HepG2 (cell line): ENCODE data around the gene YWHAB. TPM values are rescaled to one million over a fixed set of nuclear protein-coding genes. Genes with fewer than 3 reads are reported as not detected.

ENCODE experiments used
- DRAP1 ChIP-seq: IDR thresholded peaks from 2 replicates; pipeline ENCODE4 v1.6.1; 2016; ENCODE audit warnings: missing genetic modification reagents, missing compliant biosample characterization
- ERF ChIP-seq: IDR thresholded peaks from 2 replicates; pipeline ENCODE4 v1.6.1; 2018; ENCODE audit warnings: missing biosample characterization, missing genetic modification reagents
- GABPB1 ChIP-seq: IDR thresholded peaks from 2 replicates; pipeline ENCODE4 v1.6.1; 2016; ENCODE audit warnings: mild to moderate bottlenecking, missing genetic modification reagents, moderate library complexity, missing compliant biosample characterization
- GATAD2A ChIP-seq: IDR thresholded peaks from 2 replicates; pipeline ENCODE4 v1.6.1; 2016
- HMGXB3 ChIP-seq: sonication (generic); formaldehyde crosslinking; IDR thresholded peaks from 2 replicates; pipeline ENCODE4 v1.4.0; 2020; ENCODE audit warnings: missing genetic modification reagents, borderline replicate concordance
- HNF4A ChIP-seq: sonication (generic); formaldehyde crosslinking; IDR thresholded peaks from 2 replicates; pipeline ENCODE4 v1.4.0; 2020; ENCODE audit warnings: missing genetic modification reagents
- KAT8 ChIP-seq: IDR thresholded peaks from 2 replicates; pipeline ENCODE4 v1.6.1; 2016; ENCODE audit warnings: missing genetic modification reagents, missing compliant biosample characterization
- SMC3 ChIP-seq: IDR thresholded peaks from 2 replicates; pipeline ENCODE4 v1.6.1; 2011; ENCODE audit warnings: low read length, improper control_type of control experiment
- TEAD3 ChIP-seq: optimal IDR thresholded peaks from 2 replicates; pipeline ENCODE3; 2016; ENCODE audit warnings: borderline replicate concordance
- ZMAT3 ChIP-seq: sonication (generic); formaldehyde crosslinking; conservative IDR thresholded peaks from 2 replicates; pipeline ENCODE4 v1.7.0; 2021; ENCODE audit warnings: missing genetic modification reagents
- ZNF136 ChIP-seq: sonication (generic); formaldehyde crosslinking; IDR thresholded peaks from 2 replicates; pipeline ENCODE4 v1.8.1; 2022; ENCODE audit warnings: low read depth, mild to moderate bottlenecking, moderate library complexity, missing genetic modification reagents
- ZNF614 ChIP-seq: IDR thresholded peaks from 2 replicates; pipeline ENCODE4 v1.6.1; 2018; ENCODE audit warnings: missing biosample characterization, missing genetic modification reagents, inconsistent platforms, borderline replicate concordance
- ZNF644 ChIP-seq: IDR thresholded peaks from 2 replicates; pipeline ENCODE4 v1.6.1; 2016; ENCODE audit warnings: low read depth
- polyA plus RNA-seq, 8 experiments: library from polyadenylated mRNA; depleted of rRNA in 3 of 8; stranded (reverse) in 7 of 8; unstranded in 1 of 8; fragments of >200 nt; fragmentation: Illumina TruSeq in 4 of 8; extraction: Trizol in 4 of 8; gene quantifications; 2 replicates each; pipeline versions ENCODE4 v1.2.1 to v1.2.3, GENCODE V29; 2011 to 2016; ENCODE audit warnings: low read depth in 4 of 8, missing spikeins in 1 of 8, mixed read lengths in 1 of 8; ENCODE audit not compliant: insufficient read depth in 1 of 8
- total RNA-seq, 5 experiments: library from RNA; depleted of rRNA; stranded (reverse); fragments of >200 nt; fragmentation: Illumina TruSeq; extraction: Trizol; gene quantifications; 2 replicates each; pipeline ENCODE4 v1.2.3, GENCODE V29; 2016; ENCODE audit warnings: low read depth in 1 of 5
- TF ChIP-seq, protein P1 (sequence below): sonication (generic); formaldehyde crosslinking; IDR thresholded peaks from 2 replicates; pipeline ENCODE4 v1.5.1; 2020; ENCODE audit warnings: mild to moderate bottlenecking, missing genetic modification reagents
- TF ChIP-seq, protein P2 (sequence below): sonication (generic); formaldehyde crosslinking; IDR thresholded peaks from 2 replicates; pipeline ENCODE4 v1.8.0; 2022; ENCODE audit warnings: mild to moderate bottlenecking, missing genetic modification reagents
- TF ChIP-seq, protein P3 (sequence below): sonication (generic); formaldehyde crosslinking; IDR thresholded peaks from 2 replicates; pipeline ENCODE4 v1.8.1; 2023; ENCODE audit warnings: mild to moderate bottlenecking, inconsistent platforms, moderate library complexity, missing genetic modification reagents, borderline replicate concordance

The YWHAB gene
- total and polyA plus RNA-seq, 2 of the 13 experiments (the other 11 are each of a cell fraction or from before 2014, with no cell fraction given), result 77.2 to 121 TPM

- TF ChIP-seq, protein P1, sequence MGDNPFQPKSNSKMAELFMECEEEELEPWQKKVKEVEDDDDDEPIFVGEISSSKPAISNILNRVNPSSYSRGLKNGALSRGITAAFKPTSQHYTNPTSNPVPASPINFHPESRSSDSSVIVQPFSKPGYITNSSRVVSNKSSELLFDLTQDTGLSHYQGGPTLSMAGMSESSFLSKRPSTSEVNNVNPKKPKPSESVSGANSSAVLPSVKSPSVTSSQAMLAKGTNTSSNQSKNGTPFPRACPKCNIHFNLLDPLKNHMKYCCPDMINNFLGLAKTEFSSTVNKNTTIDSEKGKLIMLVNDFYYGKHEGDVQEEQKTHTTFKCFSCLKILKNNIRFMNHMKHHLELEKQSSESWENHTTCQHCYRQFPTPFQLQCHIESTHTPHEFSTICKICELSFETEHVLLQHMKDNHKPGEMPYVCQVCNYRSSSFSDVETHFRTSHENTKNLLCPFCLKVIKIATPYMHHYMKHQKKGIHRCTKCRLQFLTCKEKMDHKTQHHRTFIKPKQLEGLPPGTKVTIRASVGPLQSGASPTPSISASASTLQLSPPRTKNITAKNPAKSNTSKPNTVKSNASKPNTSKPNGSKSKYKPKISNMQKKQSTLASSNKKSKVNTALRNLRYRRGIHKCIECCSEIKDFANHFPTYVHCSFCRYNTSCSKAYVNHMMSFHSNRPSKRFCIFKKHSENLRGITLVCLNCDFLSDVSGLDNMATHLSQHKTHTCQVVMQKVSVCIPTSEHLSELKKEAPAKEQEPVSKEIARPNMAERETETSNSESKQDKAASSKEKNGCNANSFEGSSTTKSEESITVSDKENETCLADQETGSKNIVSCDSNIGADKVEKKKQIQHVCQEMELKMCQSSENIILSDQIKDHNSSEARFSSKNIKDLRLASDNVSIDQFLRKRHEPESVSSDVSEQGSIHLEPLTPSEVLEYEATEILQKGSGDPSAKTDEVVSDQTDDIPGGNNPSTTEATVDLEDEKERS (CRISPR knock-in tag), result 0 out of 2 replicates have a peak, but pooled peaks have one; percentile 20
- TF ChIP-seq, protein P2, sequence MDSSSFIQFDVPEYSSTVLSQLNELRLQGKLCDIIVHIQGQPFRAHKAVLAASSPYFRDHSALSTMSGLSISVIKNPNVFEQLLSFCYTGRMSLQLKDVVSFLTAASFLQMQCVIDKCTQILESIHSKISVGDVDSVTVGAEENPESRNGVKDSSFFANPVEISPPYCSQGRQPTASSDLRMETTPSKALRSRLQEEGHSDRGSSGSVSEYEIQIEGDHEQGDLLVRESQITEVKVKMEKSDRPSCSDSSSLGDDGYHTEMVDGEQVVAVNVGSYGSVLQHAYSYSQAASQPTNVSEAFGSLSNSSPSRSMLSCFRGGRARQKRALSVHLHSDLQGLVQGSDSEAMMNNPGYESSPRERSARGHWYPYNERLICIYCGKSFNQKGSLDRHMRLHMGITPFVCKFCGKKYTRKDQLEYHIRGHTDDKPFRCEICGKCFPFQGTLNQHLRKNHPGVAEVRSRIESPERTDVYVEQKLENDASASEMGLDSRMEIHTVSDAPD, result no peak
- TF ChIP-seq GATAD2A (CRISPR knock-in tag) (peak; percentile 86), HMGXB3 (CRISPR knock-in tag) (peak; percentile 76; the same call in 1 of the 2 replicates), TEAD3 (peak; percentile 18), HNF4A (CRISPR knock-in tag) (peak; percentile 55), ZMAT3 (peak; percentile 35; the same call in 1 of the 2 replicates), SMC3 (no peak), GABPB1 (CRISPR knock-in tag) (peak; percentile 35; the same call in 1 of the 2 replicates), DRAP1 (no peak; the same call in 1 of the 2 replicates), ZNF644 (peak; percentile 55; the same call in 1 of the 2 replicates), KAT8 (CRISPR knock-in tag) (peak; percentile 62; the same call in 1 of the 2 replicates), ERF (CRISPR knock-in tag) (peak; percentile 70; the same call in 1 of the 2 replicates), ZNF614 (CRISPR knock-in tag) (peak; percentile 90), ZNF136 (CRISPR knock-in tag) (no peak)
- TF ChIP-seq, protein P3, sequence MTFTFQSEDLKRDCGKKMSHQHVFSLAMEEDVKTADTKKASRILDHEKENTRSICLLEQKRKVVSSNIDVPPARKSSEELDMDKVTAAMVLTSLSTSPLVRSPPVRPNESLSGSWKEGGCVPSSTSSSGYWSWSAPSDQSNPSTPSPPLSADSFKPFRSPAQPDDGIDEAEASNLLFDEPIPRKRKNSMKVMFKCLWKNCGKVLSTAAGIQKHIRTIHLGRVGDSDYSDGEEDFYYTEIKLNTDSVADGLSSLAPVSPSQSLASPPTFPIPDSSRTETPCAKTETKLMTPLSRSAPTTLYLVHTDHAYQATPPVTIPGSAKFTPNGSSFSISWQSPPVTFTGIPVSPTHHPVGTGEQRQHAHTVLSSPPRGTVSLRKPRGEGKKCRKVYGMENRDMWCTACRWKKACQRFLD, result no peak
These were observed 11.1 kb downstream of the YWHAB start (continued) for GRCh38 chr20:44896583-44896982.
